ENCODE results near the gene HNRNPH3. TPM values are rescaled to one million over a fixed set of nuclear protein-coding genes. Genes with fewer than 3 reads are reported as not detected.

Gene HNRNPH3
- total RNA-seq, 1 experiment from 2014 or later = 244 TPM

GRCh38 chr10:68288717-68289116, 43.1 kb upstream of the HNRNPH3 start:
- Histone ChIP-seq H3K4ac (ENCODE audit: low read depth, low read length) (no peak overlapping the region), H2BK120ac (ENCODE audit: low read depth, low read length, poor library complexity, severe bottlenecking) (no peak overlapping the region), H3K4me1 (ENCODE audit: insufficient read depth, low read length) (no peaks in the 10 kb centered on the region), H2BK20ac (ENCODE audit: low read depth, low read length, poor library complexity, severe bottlenecking) (no peak overlapping the region), H3K79me1 (ENCODE audit: insufficient read depth, low read depth, low read length, poor library complexity, severe bottlenecking) (no peaks in the 10 kb centered on the region), H3K14ac (ENCODE audit: insufficient read depth, low read length) (no peak overlapping the region; the same call in 1 of the 2 replicates), H2BK15ac (ENCODE audit: low read depth, low read length) (no peak overlapping the region), H3K9me3 (ENCODE audit: control insufficient read depth, low read depth, low read length) (no peaks in the 10 kb centered on the region), H3K27me3 (ENCODE audit: insufficient read depth, low read length) (no peaks in the 10 kb centered on the region), H3K79me2 (ENCODE audit: insufficient read depth, low read length) (no peaks in the 10 kb centered on the region; the same call in 1 of the 2 replicates), H2BK5ac (ENCODE audit: insufficient read length, low read length) (no peak overlapping the region), H3K23me2 (ENCODE audit: insufficient read length, low read depth, low read length, poor library complexity, severe bottlenecking) (no peaks in the 10 kb centered on the region), H3K18ac (ENCODE audit: insufficient read length, low read depth, low read length) (no peak overlapping the region), H2AK5ac (ENCODE audit: insufficient read length, low read length) (no peak overlapping the region), H4K8ac (replicated peaks; ENCODE audit: insufficient read length, low read depth, low read length) (no peak overlapping the region), H3T11ph (ENCODE audit: low read length) (no peak overlapping the region), H4K5ac (ENCODE audit: insufficient read length, low read depth, low read length) (no peak overlapping the region), H3K23ac (ENCODE audit: insufficient read length, low read depth, low read length) (no peak overlapping the region), H3K9ac (ENCODE audit: extremely low read depth, insufficient read length, low read length) (no peak overlapping the region), H2AFZ (ENCODE audit: low read length) (no peak overlapping the region), H3K27ac (ENCODE audit: insufficient read length, low read depth, low read length) (no peak overlapping the region), H4K91ac (ENCODE audit: insufficient read length, low read depth, low read length) (no peak overlapping the region), H3K56ac (ENCODE audit: insufficient read length, low read depth, low read length) (no peak overlapping the region), H2BK12ac (ENCODE audit: insufficient read length, low read depth, low read length) (no peak overlapping the region), H4K20me1 (ENCODE audit: control insufficient read depth, insufficient read depth, insufficient read length) (no peaks in the 10 kb centered on the region), H3K4me2 (ENCODE audit: insufficient read depth, insufficient read length, low read length) (no peak overlapping the region)
- no CpG with 5 or more reads among the region's 4 CpGs for WGBS (ENCODE audit: extremely low coverage, insufficient read length, low lambda C conversion rate)
- TF ChIP-seq CTCF (conservative IDR thresholded peaks at IDR 0.05) = no peak
- Mint-ChIP-seq H3K36me3 (ENCODE audit: insufficient read depth in 1 of 3, low read depth in 3 of 3) (no peaks in the 10 kb centered on the region), H3K27ac (no peak overlapping the region), H3K9me3 (no peaks in the 10 kb centered on the region), H3K4me3 (no peak overlapping the region), H3K4me1 (no peaks in the 10 kb centered on the region), H3K27me3 (ENCODE audit: low read depth) (no peaks in the 10 kb centered on the region)
- DNase-seq = no peak

Measured in H9 (cell line).